SK-N-SH treated with all-trans-retinoic acid at 6 μM for 48 hours (cell line): ENCODE data around the gene SEMA5B.

Source experiments
- ATAC-seq: fragments of 200-7000 bp; cut with Tn5 transposase; 3 replicates; pipeline ENCODE4 v1.9.1; 2020; ENCODE audit warnings: mild to moderate bottlenecking, moderate library complexity
- ARNTL ChIP-seq: fragments of 450-650 bp; formaldehyde crosslinking; IDR thresholded peaks from 2 replicates; pipeline ENCODE4 v1.5.0; 2020; ENCODE audit warnings: low read depth, mild to moderate bottlenecking, moderate library complexity, borderline replicate concordance
- BACH2 ChIP-seq: fragments of 250-450 bp; sonication (Bioruptor Pico); IDR thresholded peaks from 2 replicates; pipeline ENCODE4 v1.9.0; 2021; ENCODE audit warnings: mild to moderate bottlenecking, borderline replicate concordance
- CREB5 ChIP-seq: fragments of 250-450 bp; sonication (Bioruptor Pico); IDR thresholded peaks from 2 replicates; pipeline ENCODE4 v1.5.1; 2020; ENCODE audit warnings: low read depth, mild to moderate bottlenecking, moderate library complexity
- CSDC2 ChIP-seq: fragments of 250-450 bp; sonication (Bioruptor Pico); IDR thresholded peaks from 2 replicates; pipeline ENCODE4 v1.5.0; 2020; ENCODE audit warnings: mild to moderate bottlenecking, moderate library complexity
- CSRNP3 ChIP-seq: fragments of 250-450 bp; sonication (Bioruptor Pico); IDR thresholded peaks from 2 replicates; pipeline ENCODE4 v1.5.1; 2021; ENCODE audit warnings: mild to moderate bottlenecking, moderate library complexity
- ESRRG ChIP-seq: fragments of 250-450 bp; sonication (Bioruptor Pico); IDR thresholded peaks from 2 replicates; pipeline ENCODE4 v1.6.1; 2021; ENCODE audit warnings: mild to moderate bottlenecking
- GLIS3 ChIP-seq: fragments of 250-450 bp; sonication (Bioruptor Pico); IDR thresholded peaks from 2 replicates; pipeline ENCODE4 v1.5.0; 2020; ENCODE audit warnings: mild to moderate bottlenecking, moderate library complexity
- ISL1 ChIP-seq: fragments of 250-450 bp; sonication (Bioruptor Pico); IDR thresholded peaks from 2 replicates; pipeline ENCODE4 v2.1.2; 2022; ENCODE audit warnings: mild to moderate bottlenecking, moderate library complexity
- OSR1 ChIP-seq: fragments of 250-450 bp; sonication (Bioruptor Pico); IDR thresholded peaks from 2 replicates; pipeline ENCODE4 v1.8.0; 2022; ENCODE audit warnings: moderate library complexity, mild to moderate bottlenecking, inconsistent platforms
- POU6F1 ChIP-seq: fragments of 250-450 bp; sonication (Bioruptor Pico); IDR thresholded peaks from 2 replicates; pipeline ENCODE4 v1.8.0; 2021; ENCODE audit warnings: low read depth, mild to moderate bottlenecking, moderate library complexity, borderline replicate concordance
- PPARA ChIP-seq: fragments of 250-450 bp; sonication (Bioruptor Pico); IDR thresholded peaks from 2 replicates; pipeline ENCODE4 v1.5.0; 2020; ENCODE audit warnings: mild to moderate bottlenecking, borderline replicate concordance
- RARB ChIP-seq: fragments of 250-450 bp; sonication (Bioruptor Pico); IDR thresholded peaks from 2 replicates; pipeline ENCODE4 v1.8.0; 2021; ENCODE audit warnings: mild to moderate bottlenecking, moderate library complexity
- SNAI2 ChIP-seq: fragments of 250-450 bp; sonication (Bioruptor Pico); IDR thresholded peaks from 2 replicates; pipeline ENCODE4 v1.5.0; 2020; ENCODE audit warnings: mild to moderate bottlenecking, moderate library complexity
- TCF4 ChIP-seq: fragments of 250-450 bp; sonication (Bioruptor Pico); IDR thresholded peaks from 2 replicates; pipeline ENCODE4 v1.8.0; 2021; ENCODE audit warnings: mild to moderate bottlenecking, moderate library complexity, borderline replicate concordance
- TOX ChIP-seq: fragments of 250-450 bp; sonication (Bioruptor Pico); IDR thresholded peaks from 2 replicates; pipeline ENCODE4 v1.8.0; 2021; ENCODE audit warnings: mild to moderate bottlenecking, moderate library complexity, borderline replicate concordance
- ZC3H10 ChIP-seq: fragments of 250-450 bp; sonication (Bioruptor Pico); IDR thresholded peaks from 2 replicates; pipeline ENCODE4 v1.5.1; 2021; ENCODE audit warnings: mild to moderate bottlenecking, moderate library complexity
- ZFP3 ChIP-seq: fragments of 250-450 bp; sonication (Bioruptor Pico); IDR thresholded peaks from 2 replicates; pipeline ENCODE4 v1.5.0; 2020; ENCODE audit warnings: mild to moderate bottlenecking, moderate library complexity
- ZFP30 ChIP-seq: fragments of 450-650 bp; formaldehyde crosslinking; IDR thresholded peaks from 2 replicates; pipeline ENCODE4 v1.5.0; 2022; ENCODE audit warnings: mild to moderate bottlenecking, moderate library complexity
- ZNF565 ChIP-seq: fragments of 450-650 bp; formaldehyde crosslinking; conservative IDR thresholded peaks from 2 replicates; pipeline ENCODE4 v1.5.0; 2020; ENCODE audit warnings: low read depth, mild to moderate bottlenecking, moderate library complexity
- ZNF70 ChIP-seq: fragments of 450-650 bp; formaldehyde crosslinking; IDR thresholded peaks from 2 replicates; pipeline ENCODE4 v1.5.0; 2020; ENCODE audit warnings: mild to moderate bottlenecking, moderate library complexity
- ZNF8 ChIP-seq: fragments of 450-650 bp; formaldehyde crosslinking; IDR thresholded peaks from 2 replicates; pipeline ENCODE4 v1.5.0; 2020; ENCODE audit warnings: mild to moderate bottlenecking, moderate library complexity
- TF ChIP-seq, protein P1 (sequence below): fragments of 250-450 bp; sonication (Bioruptor Pico); IDR thresholded peaks from 2 replicates; pipeline ENCODE4 v1.8.0; 2020; ENCODE audit warnings: mild to moderate bottlenecking, moderate library complexity, borderline replicate concordance
- TF ChIP-seq, protein P2 (sequence below): fragments of 250-450 bp; sonication (Bioruptor Pico); IDR thresholded peaks from 2 replicates; pipeline ENCODE4 v1.5.0; 2020; ENCODE audit warnings: mild to moderate bottlenecking, moderate library complexity

The SEMA5B gene

GRCh38 chr3:123067689-123068600 is 40.4 kb upstream of the SEMA5B start:
- no peak for TF ChIP-seq ZFP3 (CRISPR knock-in tag)
- no peak for TF ChIP-seq OSR1 (CRISPR knock-in tag)
- no peak for TF ChIP-seq CSDC2 (CRISPR knock-in tag)
- no peak for TF ChIP-seq ISL1 (CRISPR knock-in tag)
- no peak for TF ChIP-seq ARNTL (CRISPR knock-in tag)
- TF ChIP-seq, protein P1, sequence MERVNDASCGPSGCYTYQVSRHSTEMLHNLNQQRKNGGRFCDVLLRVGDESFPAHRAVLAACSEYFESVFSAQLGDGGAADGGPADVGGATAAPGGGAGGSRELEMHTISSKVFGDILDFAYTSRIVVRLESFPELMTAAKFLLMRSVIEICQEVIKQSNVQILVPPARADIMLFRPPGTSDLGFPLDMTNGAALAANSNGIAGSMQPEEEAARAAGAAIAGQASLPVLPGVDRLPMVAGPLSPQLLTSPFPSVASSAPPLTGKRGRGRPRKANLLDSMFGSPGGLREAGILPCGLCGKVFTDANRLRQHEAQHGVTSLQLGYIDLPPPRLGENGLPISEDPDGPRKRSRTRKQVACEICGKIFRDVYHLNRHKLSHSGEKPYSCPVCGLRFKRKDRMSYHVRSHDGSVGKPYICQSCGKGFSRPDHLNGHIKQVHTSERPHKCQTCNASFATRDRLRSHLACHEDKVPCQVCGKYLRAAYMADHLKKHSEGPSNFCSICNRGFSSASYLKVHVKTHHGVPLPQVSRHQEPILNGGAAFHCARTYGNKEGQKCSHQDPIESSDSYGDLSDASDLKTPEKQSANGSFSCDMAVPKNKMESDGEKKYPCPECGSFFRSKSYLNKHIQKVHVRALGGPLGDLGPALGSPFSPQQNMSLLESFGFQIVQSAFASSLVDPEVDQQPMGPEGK (CRISPR knock-in tag), result no peak
- no peak for TF ChIP-seq ZFP30
- TF ChIP-seq ZNF565 (CRISPR knock-in tag), result no peak
- TF ChIP-seq, protein P2, sequence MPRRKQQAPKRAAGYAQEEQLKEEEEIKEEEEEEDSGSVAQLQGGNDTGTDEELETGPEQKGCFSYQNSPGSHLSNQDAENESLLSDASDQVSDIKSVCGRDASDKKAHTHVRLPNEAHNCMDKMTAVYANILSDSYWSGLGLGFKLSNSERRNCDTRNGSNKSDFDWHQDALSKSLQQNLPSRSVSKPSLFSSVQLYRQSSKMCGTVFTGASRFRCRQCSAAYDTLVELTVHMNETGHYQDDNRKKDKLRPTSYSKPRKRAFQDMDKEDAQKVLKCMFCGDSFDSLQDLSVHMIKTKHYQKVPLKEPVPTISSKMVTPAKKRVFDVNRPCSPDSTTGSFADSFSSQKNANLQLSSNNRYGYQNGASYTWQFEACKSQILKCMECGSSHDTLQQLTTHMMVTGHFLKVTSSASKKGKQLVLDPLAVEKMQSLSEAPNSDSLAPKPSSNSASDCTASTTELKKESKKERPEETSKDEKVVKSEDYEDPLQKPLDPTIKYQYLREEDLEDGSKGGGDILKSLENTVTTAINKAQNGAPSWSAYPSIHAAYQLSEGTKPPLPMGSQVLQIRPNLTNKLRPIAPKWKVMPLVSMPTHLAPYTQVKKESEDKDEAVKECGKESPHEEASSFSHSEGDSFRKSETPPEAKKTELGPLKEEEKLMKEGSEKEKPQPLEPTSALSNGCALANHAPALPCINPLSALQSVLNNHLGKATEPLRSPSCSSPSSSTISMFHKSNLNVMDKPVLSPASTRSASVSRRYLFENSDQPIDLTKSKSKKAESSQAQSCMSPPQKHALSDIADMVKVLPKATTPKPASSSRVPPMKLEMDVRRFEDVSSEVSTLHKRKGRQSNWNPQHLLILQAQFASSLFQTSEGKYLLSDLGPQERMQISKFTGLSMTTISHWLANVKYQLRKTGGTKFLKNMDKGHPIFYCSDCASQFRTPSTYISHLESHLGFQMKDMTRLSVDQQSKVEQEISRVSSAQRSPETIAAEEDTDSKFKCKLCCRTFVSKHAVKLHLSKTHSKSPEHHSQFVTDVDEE, result no peak
- TF ChIP-seq GLIS3 (CRISPR knock-in tag), result no peak
- TF ChIP-seq TCF4 (CRISPR knock-in tag), result no peak
- no peak for TF ChIP-seq CREB5 (CRISPR knock-in tag)
- TF ChIP-seq ZNF70 (CRISPR knock-in tag), result no peak
- TF ChIP-seq SNAI2, result no peak
- TF ChIP-seq BACH2 (CRISPR knock-in tag), result no peak
- TF ChIP-seq TOX, result no peak
- ATAC-seq, result peak; percentile 27

DNA sequence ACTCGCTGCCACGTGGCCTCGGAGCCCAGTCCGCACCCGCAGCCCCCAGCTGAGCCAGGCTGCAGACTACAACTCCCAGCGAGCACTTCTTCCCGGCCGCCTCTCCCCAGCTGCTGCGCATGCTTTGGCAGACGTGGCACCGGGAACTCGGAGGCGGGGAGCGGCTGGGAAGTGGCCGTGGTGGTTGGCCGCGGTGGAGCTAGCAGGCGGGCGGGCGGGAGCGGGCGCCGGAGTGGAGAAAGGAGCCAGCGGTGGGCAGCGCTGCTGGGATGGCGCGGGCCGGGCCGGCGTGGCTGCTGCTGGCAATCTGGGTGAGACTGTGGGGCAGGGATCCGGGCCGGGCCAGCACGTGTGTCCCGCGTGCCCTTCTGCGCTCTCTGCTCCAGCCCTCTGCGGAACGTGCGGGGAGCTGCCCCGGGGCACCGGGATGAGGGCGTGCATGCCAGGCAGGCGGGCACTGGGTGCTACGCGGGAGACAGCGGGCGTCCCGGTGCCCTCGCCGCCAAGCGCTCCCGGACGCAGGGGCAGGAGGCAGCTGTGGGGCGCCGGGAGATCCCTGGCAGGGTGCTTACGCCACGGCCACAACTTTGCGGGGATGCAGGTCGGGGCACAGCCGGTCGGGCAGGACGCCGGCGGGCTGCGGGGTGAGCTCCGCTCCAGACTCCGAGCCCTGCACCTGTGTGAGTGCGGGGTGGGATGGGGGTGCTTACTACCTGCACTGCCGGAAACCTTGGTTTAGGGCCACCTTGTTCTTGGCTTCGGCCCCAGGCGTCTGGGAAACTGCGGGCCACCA is 39.5 kb upstream of the SEMA5B start, which contains the start of gene PDIA5:
PDIA5 (plus strand) TSS at position 130 of the 793 bp plus-strand sequence; CDS start at position 270, 140 bp downstream.
- peak; percentile 96 for ATAC-seq
- no peak for TF ChIP-seq CSDC2 (CRISPR knock-in tag)
- TF ChIP-seq ZC3H10 (CRISPR knock-in tag), result no peak
- TF ChIP-seq, protein P1 (CRISPR knock-in tag), result no peak
- no peak for TF ChIP-seq ZNF565 (CRISPR knock-in tag)
- no peak for TF ChIP-seq SNAI2
- no peak for TF ChIP-seq POU6F1 (CRISPR knock-in tag)
- no peak for TF ChIP-seq ARNTL (CRISPR knock-in tag)
- TF ChIP-seq ESRRG (CRISPR knock-in tag), result no peak
- no peak for TF ChIP-seq RARB (CRISPR knock-in tag)
- TF ChIP-seq CREB5 (CRISPR knock-in tag), result no peak
- no peak for TF ChIP-seq TOX
- TF ChIP-seq GLIS3 (CRISPR knock-in tag), result no peak
- TF ChIP-seq PPARA, result no peak
- TF ChIP-seq ISL1 (CRISPR knock-in tag), result no peak
- no peak for TF ChIP-seq CSRNP3 (CRISPR knock-in tag)
- no peak for TF ChIP-seq ZNF8 (CRISPR knock-in tag)
